Lower lobe of right lung (tissue), 2 donors: ENCODE measurements around the gene NXPH2. TPM values are rescaled to one million over a fixed set of nuclear protein-coding genes. Genes with fewer than 3 reads are reported as not detected.

ENCODE experiments used
- ATAC-seq, 2 donors: fragments of 200-7000 bp; cut with Tn5 transposase; one replicate each; pipeline ENCODE4 v1.9.1; 2020 to 2022; ENCODE audit warnings: mild to moderate bottlenecking in 2 of 2, moderate library complexity in 2 of 2
- DNase-seq: peaks from one replicate; pipeline ENCODE4 v3.0.0-alpha.2; 2020
- H3K27ac ChIP-seq: fragments of 200-600 bp; one replicate; pipeline ENCODE4 v1.8.0; 2022
- H3K27me3 ChIP-seq: fragments of 200-600 bp; one replicate; pipeline ENCODE4 v1.8.0; 2022; ENCODE audit warnings: low read depth
- H3K36me3 ChIP-seq: fragments of 200-600 bp; one replicate; pipeline ENCODE4 v1.8.0; 2022; ENCODE audit warnings: mild to moderate bottlenecking
- H3K4me1 ChIP-seq: fragments of 200-600 bp; one replicate; pipeline ENCODE4 v1.8.0; 2022
- H3K4me3 ChIP-seq: fragments of 200-600 bp; one replicate; pipeline ENCODE4 v1.8.0; 2022; ENCODE audit warnings: mild to moderate bottlenecking
- H3K9me3 ChIP-seq: fragments of 200-600 bp; one replicate; pipeline ENCODE4 v1.8.0; 2022
- CTCF ChIP-seq: fragments of 200-600 bp; IDR thresholded peaks from one replicate; pipeline ENCODE4 v1.8.0; 2022; ENCODE audit warnings: antibody characterized with exemption, mild to moderate bottlenecking
- intact Hi-C: fragments of 100-400 bp; cut with DNase I; formaldehyde crosslinking; loops from one replicate; pipeline ENCODE4 v1.11.0; 2022
- total RNA-seq: library from RNA; stranded (reverse); fragmentation: NEBNext Ultra II Directional; extraction: Animal tissue kit (Norgen Biotek cat#: 25700); gene quantifications from one replicate; pipeline ENCODE4 v1.2.1, GENCODE V29; 2021
- donor health status: DM: no; HTN: yes; CAD: no; lungs with severe emphysema.

Gene NXPH2
- total RNA-seq, 1 donor from 2014 or later = not detected

- intact Hi-C loops = no loop called here
- Histone ChIP-seq H3K9me3 (no peaks in the 10 kb centered on the region), H3K36me3 (no peaks in the 10 kb centered on the region), H3K27me3 (no peaks in the 10 kb centered on the region), H3K27ac (no peak overlapping the region), H3K4me1 (no peaks in the 10 kb centered on the region), H3K4me3 (no peak overlapping the region)
- ATAC-seq = no peak
- no peak for TF ChIP-seq CTCF
- DNase-seq = no peak
Measured at GRCh38 chr2:138760676-138761075, 19.5 kb downstream of the NXPH2 start.

GRCh38 chr2:138757384-138757783 is 22.8 kb downstream of the NXPH2 start:
- Histone ChIP-seq H3K36me3 (no peaks in the 10 kb centered on the region), H3K4me1 (no peaks in the 10 kb centered on the region), H3K27me3 (no peaks in the 10 kb centered on the region), H3K27ac (no peak overlapping the region), H3K9me3 (no peaks in the 10 kb centered on the region), H3K4me3 (no peak overlapping the region)
- intact Hi-C loops = no loop called here
- ATAC-seq (no peak), DNase-seq (no peak)
- no peak for TF ChIP-seq CTCF

GRCh38 chr2:138752197-138752956 is 27.8 kb downstream of the NXPH2 start:
- intact Hi-C loops = no loop called here
- no peaks in the 10 kb centered on the region for H3K36me3 ChIP-seq
- H3K9me3 ChIP-seq = no peaks in the 10 kb centered on the region
- no peak for TF ChIP-seq CTCF
- H3K4me3 ChIP-seq = no peak overlapping the region
- DNase-seq = no peak
- H3K4me1 ChIP-seq = no peaks in the 10 kb centered on the region
- no peak overlapping the region for H3K27ac ChIP-seq
- no peaks in the 10 kb centered on the region for H3K27me3 ChIP-seq
- ATAC-seq = peak in 1 of 2 donors; percentile 39

GRCh38 chr2:138744713-138745112 is 35.5 kb downstream of the NXPH2 start:
- no peak for DNase-seq
- H3K4me1 ChIP-seq = no peaks in the 10 kb centered on the region
- intact Hi-C loops = no loop called here

GRCh38 chr2:138742441-138743057 is 37.6 kb downstream of the NXPH2 start:
- no peaks in the 10 kb centered on the region for H3K4me1 ChIP-seq
- no peaks in the 10 kb centered on the region for H3K27me3 ChIP-seq
- TF ChIP-seq CTCF = no peak
- ATAC-seq (no peak), DNase-seq (no peak)
- no peak overlapping the region for H3K4me3 ChIP-seq
- H3K36me3 ChIP-seq = no peaks in the 10 kb centered on the region
- intact Hi-C loops = no loop called here
- H3K9me3 ChIP-seq = no peaks in the 10 kb centered on the region
- H3K27ac ChIP-seq = no peak overlapping the region

More at GRCh38 chr2:138744713-138745112, 35.5 kb downstream of the NXPH2 start:
- Histone ChIP-seq H3K27me3 (no peaks in the 10 kb centered on the region), H3K36me3 (no peaks in the 10 kb centered on the region), H3K9me3 (no peaks in the 10 kb centered on the region), H3K27ac (no peak overlapping the region), H3K4me3 (no peak overlapping the region)
- ATAC-seq = no peak
- TF ChIP-seq CTCF = no peak
